ENCODE results near the gene SAP30BP.
"Not testable (repeated sequence)": the region's sequence is repeated elsewhere in the genome, so short reads cannot be mapped to it uniquely, and the experiment has no call there.

The SAP30BP gene

GRCh38 chr17:75634376-75634740, 32.8 kb upstream of the SAP30BP start:
- no peak for DNase-seq

- no peak for DNase-seq
Measured at GRCh38 chr17:75634754-75635609, 32.2 kb upstream of the SAP30BP start.

DNA sequence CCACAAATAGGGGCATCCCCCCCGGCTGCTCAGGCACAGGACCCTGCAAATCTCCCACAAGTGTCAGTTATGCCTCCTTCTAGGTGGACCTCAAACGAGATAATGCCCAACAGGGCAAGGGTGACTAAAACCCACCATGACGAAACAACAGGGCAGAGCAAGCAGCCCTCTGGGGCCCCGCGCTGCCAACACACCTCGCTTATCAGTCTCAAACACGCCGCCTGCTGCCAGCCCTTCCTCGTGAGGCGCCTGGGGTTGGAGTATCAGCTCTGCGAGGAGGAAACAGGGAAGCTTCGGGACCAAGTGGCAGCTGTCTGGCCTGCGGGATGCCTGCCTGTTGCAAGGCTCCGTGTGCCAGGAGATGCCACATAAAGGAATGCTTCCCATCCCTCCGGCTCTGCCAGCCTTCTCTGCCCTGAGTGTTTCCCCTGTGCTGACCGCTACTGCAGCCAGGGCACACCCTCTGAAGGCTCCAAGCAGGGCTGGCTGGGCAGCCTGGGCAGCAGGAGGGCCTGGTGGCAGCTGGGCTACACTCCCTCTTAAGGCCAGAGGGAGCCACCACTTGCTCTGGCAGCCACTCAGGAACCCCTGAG, 31.4 kb upstream of the SAP30BP start:
- no peak for DNase-seq

DNA sequence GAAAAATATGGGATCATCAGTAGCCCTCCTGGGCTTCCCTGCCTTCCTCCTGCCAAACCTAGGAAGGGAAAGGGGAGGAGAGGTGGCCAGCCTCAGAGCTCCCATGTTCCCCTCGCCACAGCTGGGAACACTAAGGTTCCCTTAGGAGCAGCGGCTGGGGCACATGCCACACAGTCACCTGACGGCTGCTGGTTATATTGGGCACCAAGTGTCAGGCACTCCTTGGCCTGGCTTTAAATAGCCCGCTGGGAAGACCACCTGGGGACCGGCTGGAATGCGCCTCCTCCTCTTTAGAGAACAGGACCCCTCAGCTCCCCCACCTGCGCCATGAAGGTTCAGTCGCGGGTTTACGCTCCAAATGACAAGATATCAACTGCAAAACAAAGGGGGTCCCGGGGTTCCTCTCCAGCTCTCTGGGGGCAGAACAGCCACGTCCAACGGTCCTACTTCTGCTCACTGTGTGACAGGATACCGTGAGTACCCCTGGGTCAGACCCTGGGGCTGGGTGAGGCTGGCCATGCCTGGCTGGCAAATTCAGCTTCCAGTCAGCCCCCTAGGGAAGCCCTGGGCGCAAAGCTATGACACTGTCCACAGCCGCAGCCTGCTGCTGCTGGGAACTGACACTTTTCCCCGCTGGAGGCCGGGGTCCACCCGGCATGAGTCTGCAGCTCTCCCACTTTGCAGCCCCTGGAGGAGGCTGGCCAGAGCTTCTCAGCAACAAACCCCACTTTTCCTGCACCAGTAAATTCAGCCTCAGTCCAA, 30.6 kb upstream of the SAP30BP start:
- no peak for DNase-seq

DNA sequence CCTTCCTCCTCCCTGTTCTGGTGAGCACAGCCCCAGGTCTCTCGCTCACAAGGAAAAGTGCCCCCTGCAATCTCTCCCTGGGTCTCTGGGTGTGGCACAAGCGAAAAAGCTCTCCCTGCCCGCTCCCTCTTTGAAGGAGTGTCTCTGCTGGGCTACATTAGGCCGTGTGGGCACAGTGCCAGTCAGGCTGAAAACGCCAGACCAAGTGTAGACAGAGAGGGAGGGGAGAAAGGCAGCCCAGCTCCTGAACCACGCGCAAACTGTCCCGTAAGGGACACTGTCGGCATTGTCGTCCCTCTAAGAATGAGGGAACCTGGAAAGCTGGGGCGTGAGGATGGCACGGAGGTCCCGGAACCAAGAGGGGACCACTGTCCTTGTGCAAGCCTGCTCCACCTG, 30.0 kb upstream of the SAP30BP start:
- DNase-seq, result no peak

GRCh38 chr17:75637551-75637950, 29.6 kb upstream of the SAP30BP start:
- no peak for DNase-seq

DNA sequence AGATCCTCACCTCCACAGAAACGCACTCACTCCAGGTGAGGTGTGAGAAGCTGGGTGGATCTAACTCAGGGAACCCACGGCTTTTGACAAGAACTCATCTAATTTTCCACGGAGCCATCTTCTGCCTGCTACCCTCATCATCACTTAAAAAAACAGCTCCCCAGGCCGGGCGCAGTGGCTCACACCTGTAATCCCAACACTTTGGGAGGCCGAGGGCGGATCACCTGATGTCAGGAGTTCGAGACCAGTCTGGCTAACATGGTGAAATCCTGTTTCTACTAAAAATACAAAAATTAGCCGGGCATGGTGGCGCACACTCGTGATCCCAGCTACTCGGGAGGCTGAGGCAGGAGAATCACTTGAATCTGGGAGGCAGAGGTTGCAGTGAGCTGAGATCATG, 29.1 kb upstream of the SAP30BP start:
- DNase-seq, result not testable (repeated sequence)

DNA sequence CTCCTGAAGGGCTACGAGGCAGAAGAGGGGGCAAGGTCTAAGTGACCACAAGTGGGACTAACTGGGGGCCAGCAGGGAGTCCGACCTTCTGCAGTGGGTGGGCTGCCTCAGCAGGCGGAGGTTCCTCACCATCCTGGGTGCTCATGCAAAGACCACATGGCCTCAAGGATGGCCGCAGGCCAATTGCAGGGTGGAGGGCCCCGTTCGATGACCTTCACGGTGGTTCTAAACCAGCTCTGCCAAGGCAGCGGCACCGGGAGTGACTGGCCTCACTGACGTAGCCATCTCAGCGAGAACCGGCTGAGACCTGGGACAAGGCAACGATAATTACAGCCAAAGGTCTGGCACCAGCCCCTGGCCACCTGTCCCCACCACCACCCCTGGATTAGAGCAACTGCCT, 28.2 kb upstream of the SAP30BP start:
- DNase-seq, result no peak

DNA sequence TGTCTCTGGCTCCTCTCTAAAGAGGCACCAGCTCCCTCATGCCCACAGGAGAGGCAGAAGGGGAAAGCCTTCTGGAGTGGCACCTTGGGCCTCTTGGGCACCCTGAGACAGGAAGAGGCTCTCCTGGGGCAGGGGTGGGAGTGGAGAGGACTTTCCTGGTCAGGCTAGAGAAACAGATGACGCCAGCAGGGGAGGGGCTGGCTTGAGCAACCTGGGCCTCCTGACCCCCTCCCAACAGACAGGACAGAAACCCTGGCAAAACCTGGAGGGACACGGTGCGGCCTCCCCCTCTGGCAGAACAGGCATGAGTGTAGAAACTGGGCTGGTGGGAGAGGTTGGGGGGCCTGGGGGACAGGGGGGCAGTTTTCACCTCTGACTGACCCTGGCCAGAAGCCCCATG, 27.8 kb upstream of the SAP30BP start:
- DNase-seq, result no peak

DNA sequence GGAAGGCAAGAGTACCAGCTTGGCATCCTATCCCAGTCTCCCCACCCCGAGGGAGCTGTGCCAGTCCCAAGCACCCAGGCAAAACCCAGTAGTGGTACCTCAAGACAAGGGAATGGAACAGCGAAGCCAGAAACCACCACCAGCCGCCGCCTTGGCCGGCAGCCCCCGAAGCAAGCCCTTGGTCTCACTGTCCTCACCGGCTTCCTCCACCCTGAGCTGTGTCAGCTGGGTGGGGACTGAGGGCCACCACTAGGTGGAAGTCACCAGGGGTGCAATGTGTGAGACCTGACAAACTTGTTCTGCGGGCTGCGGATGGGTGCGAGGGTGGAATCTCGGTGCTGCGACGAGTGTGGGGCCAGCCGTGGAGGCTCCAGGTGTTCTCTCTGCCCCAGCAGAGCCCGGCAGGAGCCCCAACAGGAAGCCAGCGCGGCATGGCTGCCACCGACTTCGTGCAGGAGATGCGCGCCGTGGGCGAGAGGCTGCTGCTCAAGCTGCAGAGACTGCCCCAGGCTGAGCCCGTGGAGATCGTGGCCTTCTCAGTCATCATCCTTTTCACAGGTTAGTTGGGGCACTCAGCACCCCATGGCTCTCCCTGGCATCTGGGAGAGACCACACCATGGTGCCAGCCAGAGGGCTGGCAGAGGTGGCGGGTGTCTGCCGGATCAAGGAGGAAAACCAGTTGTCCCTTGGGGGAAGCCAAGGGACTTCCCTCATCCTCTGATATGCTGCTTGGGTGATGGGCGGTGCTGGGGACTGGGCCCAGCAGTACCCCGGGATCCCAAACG, 27.2 kb upstream of the SAP30BP start:
- no peak for DNase-seq

DNA sequence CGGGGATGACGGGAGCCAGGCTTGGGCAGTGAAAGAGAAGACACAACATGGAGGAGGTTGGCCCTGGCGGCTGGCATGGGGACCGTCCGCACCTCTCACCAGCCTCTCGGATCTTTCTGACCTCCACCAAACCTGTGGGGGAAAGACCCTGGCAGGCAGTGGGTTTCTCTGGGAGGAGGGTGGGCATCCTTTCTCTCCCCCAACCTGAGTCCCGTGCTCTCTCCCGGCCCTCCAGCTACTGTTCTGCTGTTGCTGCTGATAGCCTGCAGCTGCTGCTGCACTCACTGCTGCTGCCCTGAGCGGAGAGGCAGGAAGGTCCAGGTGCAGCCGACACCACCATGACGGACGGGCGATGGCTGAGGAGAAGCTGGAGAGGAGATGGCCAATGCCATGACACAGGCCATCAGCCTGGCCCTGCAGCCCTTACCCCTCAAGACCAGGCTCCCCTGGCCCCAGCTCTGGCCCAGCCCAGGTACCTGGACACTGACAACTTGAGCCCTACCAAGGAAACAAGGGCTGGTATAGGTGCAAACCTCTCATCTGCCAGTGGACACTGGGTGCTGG, 26.5 kb upstream of the SAP30BP start:
- no peak for DNase-seq

DNA sequence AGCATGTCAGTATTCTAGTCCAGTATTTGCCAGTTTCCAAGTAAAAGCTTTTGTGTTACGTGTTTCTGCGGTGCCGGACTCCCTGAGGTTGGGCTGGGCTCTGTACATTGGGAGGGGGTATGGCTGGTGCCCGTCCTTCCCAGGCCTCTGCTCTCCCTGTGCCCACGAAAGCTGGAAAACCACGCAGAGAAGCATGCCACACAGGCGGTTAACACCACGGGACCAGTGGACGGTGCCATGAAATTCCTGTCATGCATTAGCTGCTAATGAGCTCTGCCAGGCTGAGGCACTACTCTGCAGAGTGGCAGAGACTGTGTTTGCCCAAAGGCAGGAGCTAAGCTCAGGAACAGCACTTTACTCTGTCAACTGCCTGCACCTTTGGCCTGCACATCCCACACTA, 25.8 kb upstream of the SAP30BP start:
- no peak for DNase-seq

- DNase-seq, result no peak
Measured at GRCh38 chr17:75642182-75642783, 24.9 kb upstream of the SAP30BP start.

DNA sequence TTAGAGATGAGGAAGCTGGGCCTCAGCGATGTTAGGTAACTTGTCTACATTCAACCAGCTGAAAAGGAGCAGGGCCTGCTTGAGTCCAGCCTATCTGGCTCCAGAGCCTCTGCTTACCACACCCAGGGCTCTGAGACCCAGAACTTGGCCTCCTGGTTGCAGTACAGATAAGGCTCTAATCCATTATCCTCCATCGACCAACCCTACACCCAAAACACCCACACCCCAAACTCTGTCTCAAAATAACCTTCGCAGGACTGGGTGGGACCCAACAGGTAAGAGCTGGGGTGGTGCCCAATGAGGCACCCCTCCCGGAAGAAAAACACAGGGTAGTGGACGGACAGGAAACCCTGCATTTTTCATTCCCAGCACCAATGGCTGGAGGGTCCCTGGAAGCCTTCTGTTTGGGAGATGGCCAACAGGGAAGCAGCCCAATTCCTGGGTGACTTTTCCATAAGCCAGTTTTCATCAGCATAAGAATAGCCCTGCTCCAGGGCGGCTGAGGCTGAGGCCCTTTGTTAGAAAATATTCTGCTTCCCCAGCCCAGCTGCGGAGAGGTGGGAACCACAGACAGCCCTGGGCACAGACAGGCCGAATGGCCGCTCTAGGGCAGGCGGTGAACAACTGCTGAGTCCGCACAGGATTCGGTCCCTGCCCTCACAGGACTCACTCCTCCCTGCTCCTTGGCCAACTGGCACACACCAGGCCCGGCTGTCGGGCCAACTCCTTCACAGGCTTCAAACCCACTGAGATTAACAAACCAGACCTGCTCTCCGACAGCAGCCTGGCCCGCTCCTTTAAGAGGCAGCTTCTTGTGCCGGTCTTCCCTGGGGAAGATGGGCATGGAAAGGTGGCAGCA, 24.1 kb upstream of the SAP30BP start:
- DNase-seq, result no peak

DNA sequence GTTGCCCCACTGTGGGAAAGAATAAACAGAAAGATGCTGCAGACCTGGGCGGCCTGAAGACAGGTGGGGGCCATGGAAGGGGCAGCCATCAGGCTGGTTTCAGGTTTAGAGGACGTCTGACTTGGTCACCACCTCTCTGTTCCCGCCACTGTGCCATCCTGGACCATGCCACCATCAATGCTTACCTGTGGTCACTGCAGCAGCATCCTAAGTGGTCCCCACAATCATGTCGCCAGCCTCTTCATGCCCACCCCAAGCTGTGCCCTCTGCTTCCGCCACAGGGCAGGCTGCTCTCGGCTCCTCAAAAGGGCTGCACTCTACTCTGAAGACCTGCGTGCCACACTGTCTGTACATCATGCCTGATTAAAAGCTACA, 23.5 kb upstream of the SAP30BP start:
- DNase-seq, result no peak

- DNase-seq, result no peak
Measured at GRCh38 chr17:75645501-75645888, 21.6 kb upstream of the SAP30BP start.

DNA sequence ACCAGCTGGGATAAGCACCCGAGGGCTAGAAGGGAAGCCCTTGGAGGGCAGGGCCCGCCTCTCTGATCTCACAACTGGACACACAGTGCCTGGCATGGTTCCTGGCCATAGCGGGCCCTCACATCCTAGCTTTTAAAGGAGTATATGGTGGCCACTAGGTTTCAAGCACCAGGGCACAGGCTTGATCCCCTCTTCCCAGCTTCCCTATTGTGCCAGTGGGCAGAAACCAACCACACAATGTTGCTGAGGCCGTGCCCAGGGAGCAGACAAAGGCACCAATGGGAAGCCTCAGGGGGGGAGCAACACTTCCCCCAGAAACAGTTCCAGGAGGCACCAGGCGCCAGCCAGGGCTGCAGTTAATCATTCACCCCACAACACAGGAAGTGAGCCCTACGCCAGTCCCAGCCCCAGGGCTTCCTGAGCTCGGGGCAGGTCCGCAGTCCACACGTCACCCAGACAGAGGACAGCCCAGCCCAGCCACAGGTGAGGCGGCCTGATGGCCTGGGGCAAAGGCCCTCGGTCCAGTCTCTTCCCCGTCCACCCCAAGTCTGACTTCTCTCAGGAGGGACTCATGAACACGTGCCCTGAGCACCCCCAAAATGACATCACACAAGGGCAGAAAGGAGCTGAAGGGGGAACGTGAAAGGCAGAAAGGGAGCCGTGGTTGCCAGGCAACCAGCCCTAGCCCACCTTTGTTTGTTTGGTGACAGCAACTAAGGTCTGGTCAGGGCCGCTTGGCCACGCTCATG, 21.1 kb upstream of the SAP30BP start:
- no peak for DNase-seq

DNA sequence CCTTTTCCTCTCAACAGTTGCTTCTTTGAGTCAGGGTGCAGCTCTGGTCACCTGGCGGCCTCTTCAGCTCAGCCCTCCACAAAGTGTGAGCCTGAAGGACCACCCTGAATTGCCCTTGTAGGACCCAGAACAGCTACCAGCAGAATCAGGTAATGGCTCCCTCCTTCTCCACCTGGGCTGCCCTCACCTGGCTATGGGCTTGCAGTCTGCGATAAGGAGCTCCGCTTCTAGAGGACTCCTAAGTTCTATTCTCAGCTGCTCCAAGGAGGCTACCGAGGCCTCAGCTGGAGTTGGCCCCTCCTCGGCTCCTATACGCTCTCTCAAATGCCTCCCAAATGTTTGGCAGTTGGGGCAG, 20.5 kb upstream of the SAP30BP start:
- no peak for DNase-seq

DNA sequence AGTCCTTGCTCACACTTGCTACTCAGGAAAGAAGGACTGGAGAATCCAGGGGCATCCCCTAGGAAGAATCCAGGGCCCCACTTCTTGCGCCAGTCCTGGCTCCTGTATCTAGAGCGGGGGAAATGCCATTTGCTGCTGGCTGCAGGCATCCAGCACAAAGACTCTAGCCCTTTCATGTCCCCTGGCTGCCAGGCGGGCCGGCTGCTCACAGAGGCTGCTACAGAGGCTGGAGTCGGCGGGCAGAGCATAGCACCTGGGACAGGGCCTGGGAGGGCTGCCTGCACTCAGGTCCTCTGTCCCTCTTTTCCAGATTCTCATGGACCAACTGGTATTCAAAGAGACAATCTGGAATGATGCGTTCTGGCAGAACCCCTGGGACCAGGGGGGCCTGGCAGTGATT, 20.1 kb upstream of the SAP30BP start:
- DNase-seq, result no peak

DNA sequence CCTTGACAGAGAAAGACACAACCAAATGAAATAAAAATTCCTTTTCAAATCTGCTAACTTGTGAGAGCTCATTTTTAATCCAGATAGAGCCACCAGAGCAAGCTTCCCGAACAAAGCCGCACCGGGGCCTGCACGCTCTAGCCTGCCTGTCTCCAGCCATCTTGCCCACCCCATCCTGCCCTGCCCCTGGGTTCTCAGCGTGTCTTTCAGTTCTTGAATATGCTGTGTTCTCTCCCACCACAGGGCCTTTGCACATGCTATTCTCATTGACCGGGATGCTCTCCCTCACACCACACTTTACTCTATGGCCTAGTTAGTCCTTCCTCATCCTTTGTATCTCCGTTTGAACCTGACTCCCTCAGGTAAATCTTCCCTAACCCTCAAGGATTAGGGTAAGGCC, 19.2 kb upstream of the SAP30BP start:
- no peak for DNase-seq

GRCh38 chr17:75649687-75650086, 17.5 kb upstream of the SAP30BP start:
- no peak for DNase-seq

All from EL (cell line).